ENCODE measurements around the gene SORCS2. TPM values are rescaled to one million over a fixed set of nuclear protein-coding genes. Genes with fewer than 3 reads are reported as not detected.

Gene SORCS2
- total RNA-seq, 4 donors from 2014 or later, result 1.1 to 2.5 (median 2.0) TPM

DNA sequence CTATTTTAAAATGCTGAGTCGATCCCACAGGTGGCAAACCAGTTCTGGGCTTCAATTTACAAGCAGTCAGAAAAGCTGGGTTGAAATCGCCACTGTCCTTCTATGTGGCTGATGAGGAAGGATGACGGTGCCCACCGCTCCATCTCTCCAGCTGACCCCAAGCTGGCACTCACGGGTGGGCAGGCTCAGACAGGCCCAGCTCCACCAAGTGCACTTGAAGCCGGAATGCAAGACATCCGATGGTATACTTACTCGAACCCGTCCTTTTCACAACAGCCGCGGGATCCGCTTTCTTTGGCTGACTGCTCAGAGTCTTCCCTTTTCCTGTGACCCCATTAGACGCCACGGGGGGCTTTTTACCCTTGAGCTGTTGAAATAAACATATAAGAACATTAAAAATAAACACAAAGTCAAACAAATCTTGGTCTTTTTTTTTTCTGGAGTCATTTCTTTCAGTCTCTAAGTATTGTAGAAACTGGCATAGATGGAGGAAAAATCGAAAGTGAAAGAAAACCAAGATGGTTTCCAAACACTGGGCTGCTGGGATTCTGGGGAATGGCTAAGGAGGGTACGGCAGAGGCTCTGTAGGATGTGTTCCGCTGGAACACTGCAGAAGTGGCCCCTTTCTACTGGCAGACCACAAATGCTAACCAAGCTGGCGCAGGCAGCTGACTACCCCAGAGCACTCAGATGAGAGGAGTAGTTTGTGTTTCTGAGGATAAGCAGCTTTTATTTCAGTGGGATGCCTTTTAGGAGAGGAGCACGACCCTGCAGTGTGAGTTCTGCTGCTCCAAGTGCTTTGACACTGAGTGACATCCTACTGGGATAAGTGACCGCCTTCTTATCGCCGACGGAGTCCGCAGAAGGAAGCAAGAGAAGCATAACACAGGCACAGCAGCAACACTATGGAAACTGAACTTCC is 586.4 kb downstream of the SORCS2 start:
- H3K4me3 ChIP-seq, result peak overlapping the region in 3 of 4 donors; percentile 11 to 58 (median 23)
- H3K36me3 ChIP-seq, result peaks cover 0 to 71% (median 8%) of the 10 kb centered on the region in 3 donors
- no peak for DNase-seq

DNA sequence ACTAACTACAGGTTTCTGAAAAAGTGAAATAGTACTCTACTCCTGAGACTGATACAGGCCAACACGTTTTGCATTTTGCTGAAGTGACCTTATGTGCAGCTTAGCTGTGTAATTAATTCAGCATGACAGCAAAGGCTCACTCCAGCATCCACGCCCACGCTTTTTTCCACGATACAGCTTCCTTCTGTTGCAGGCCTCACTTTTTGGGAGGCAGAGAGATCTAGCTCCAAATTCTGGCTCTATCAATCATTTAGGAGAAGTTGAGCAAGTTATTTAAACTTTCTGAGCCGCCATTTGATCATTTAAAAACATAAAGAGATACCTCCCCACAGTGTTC is 587.1 kb downstream of the SORCS2 start:
- no peak for DNase-seq
- Histone ChIP-seq H3K4me3 (peak overlapping the region in 1 of 4 donors; percentile 58), H3K9me3 (no peaks in the 10 kb centered on the region), H3K27me3 (no peaks in the 10 kb centered on the region), H3K4me1 (peaks cover 0 to 35% (median 20%) of the 10 kb centered on the region in 3 donors), H3K36me3 (peaks cover 0 to 71% (median 2%) of the 10 kb centered on the region in 3 donors), H3K27ac (peak overlapping the region in 3 of 4 donors; percentile 74 to 84 (median 81))
- TF ChIP-seq POLR2A (IDR thresholded peaks at IDR 0.05), result no peak
- TF ChIP-seq, protein P1, sequence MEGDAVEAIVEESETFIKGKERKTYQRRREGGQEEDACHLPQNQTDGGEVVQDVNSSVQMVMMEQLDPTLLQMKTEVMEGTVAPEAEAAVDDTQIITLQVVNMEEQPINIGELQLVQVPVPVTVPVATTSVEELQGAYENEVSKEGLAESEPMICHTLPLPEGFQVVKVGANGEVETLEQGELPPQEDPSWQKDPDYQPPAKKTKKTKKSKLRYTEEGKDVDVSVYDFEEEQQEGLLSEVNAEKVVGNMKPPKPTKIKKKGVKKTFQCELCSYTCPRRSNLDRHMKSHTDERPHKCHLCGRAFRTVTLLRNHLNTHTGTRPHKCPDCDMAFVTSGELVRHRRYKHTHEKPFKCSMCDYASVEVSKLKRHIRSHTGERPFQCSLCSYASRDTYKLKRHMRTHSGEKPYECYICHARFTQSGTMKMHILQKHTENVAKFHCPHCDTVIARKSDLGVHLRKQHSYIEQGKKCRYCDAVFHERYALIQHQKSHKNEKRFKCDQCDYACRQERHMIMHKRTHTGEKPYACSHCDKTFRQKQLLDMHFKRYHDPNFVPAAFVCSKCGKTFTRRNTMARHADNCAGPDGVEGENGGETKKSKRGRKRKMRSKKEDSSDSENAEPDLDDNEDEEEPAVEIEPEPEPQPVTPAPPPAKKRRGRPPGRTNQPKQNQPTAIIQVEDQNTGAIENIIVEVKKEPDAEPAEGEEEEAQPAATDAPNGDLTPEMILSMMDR (IDR thresholded peaks at IDR 0.05), result no peak
- 60% methylated on average over 5 of the region's 5 CpGs for WGBS, 2 donors
- intact Hi-C loops (cut with DNase I), result no loop called here

More for the DNA sequence above, 586.4 kb downstream of the SORCS2 start:
- TF ChIP-seq, protein P1 (IDR thresholded peaks at IDR 0.05), result no peak
- TF ChIP-seq POLR2A (IDR thresholded peaks at IDR 0.05), result no peak
- H3K27ac ChIP-seq, result peak overlapping the region; percentile 30 to 84 (median 78)
- intact Hi-C loops (cut with DNase I), result no loop called here
- H3K27me3 ChIP-seq, result no peaks in the 10 kb centered on the region
- 63 to 75% methylated on average over 23 to 24 of the region's 24 CpGs for WGBS, 2 donors
- H3K9me3 ChIP-seq, result no peaks in the 10 kb centered on the region
- peaks cover 0 to 35% (median 20%) of the 10 kb centered on the region in 3 donors for H3K4me1 ChIP-seq

DNA sequence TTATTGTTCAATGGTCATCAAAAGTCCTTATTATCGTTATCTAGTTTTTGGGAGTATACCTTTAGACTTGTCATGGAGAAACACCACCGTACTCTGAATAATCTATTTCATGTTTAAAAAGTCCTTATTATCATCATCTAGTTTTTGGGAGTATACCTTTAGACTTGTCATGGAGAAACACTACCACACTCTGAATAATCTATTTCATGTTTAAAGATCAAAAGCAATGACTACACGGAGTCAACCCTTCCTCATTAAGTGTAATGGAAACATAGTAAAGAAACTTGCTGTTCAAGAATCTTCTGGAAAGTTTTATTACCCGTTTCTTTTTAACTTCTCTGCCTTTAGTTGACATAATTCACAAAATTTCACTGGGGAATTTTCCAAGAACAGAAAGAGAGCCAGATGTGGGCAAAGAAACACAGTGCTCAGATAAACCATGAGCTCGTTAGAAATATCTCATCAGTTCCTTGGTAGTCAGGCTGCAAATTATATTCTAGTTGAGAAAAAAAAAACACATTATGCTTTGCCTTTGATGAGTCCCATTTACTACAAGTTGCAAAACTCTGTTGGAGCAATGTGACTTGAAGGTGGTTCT is 588.5 kb downstream of the SORCS2 start:
- peaks cover 0 to 35% (median 20%) of the 10 kb centered on the region in 3 donors for H3K4me1 ChIP-seq
- H3K36me3 ChIP-seq, result peaks cover 0 to 72% (median 0%) of the 10 kb centered on the region in 3 donors
- intact Hi-C loops (cut with DNase I), result no loop called here
- no peaks in the 10 kb centered on the region for H3K27me3 ChIP-seq
- peak overlapping the region in 3 of 4 donors; percentile 0 to 53 (median 45) for H3K27ac ChIP-seq
- no peaks in the 10 kb centered on the region for H3K9me3 ChIP-seq
- H3K4me3 ChIP-seq, result no peak overlapping the region
- TF ChIP-seq, protein P1 (IDR thresholded peaks at IDR 0.05), result no peak
- no peak for TF ChIP-seq POLR2A (IDR thresholded peaks at IDR 0.05)
- DNase-seq, result no peak
- WGBS, 2 donors, result 68 to 77% methylated on average over 5 of the region's 5 CpGs

DNA sequence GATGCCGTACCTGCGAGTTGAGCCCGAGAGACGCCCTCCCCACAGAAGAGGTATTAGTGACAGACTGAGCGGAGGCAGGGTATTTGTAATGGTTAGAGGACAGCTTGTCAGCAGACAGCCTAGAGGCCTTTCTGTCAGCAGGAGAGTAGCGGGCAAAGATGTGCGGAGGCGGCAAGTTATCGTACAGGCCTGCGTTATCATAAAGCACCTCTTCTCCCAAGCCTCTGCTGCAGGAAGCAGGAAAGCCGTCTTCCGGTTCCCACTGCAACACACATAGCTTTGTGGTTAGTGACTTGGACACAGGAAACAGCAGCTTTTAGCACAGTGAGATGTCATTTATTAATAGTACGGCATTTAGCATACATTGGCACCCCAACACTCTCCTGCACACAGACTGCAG is 589.0 kb downstream of the SORCS2 start:
- H3K27me3 ChIP-seq, result no peaks in the 10 kb centered on the region
- no peak overlapping the region for H3K4me3 ChIP-seq
- H3K9me3 ChIP-seq, result no peaks in the 10 kb centered on the region
- no peak for DNase-seq
- intact Hi-C loops (cut with DNase I), result no loop called here
- H3K36me3 ChIP-seq, result peaks cover 0 to 72% (median 3%) of the 10 kb centered on the region in 3 donors
- 67 to 76% methylated on average over 13 of the region's 13 CpGs for WGBS, 2 donors
- peaks cover 0 to 35% (median 20%) of the 10 kb centered on the region in 3 donors for H3K4me1 ChIP-seq
- no peak for TF ChIP-seq POLR2A (IDR thresholded peaks at IDR 0.05)
- TF ChIP-seq, protein P1 (IDR thresholded peaks at IDR 0.05), result no peak
- peak overlapping the region in 3 of 4 donors; percentile 0 to 53 (median 45) for H3K27ac ChIP-seq

DNA sequence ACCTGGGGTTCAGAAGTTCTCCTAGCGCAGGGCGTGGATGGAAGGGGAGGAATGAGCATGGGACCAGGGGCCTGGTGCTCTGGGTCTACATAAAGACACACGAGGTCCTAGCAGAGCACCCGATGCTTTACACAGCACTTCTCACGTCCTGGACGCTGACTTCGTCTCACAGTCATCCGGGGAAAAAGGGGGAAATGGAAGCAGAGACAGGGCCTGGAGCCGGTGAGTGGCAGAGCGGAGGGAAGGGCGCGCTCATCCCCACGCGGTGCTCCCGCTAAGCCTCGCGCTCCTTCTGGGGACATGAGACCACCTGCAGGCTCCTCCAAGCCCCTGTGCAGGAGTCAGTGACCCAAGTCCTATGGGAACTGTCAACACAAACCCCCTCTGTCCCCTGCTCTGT is 589.7 kb downstream of the SORCS2 start:
- Histone ChIP-seq H3K36me3 (peaks cover 0 to 70% (median 3%) of the 10 kb centered on the region in 3 donors), H3K27ac (peak overlapping the region in 3 of 4 donors; percentile 25 to 53 (median 45)), H3K9me3 (no peaks in the 10 kb centered on the region), H3K27me3 (no peaks in the 10 kb centered on the region), H3K4me1 (peaks cover 0 to 35% (median 20%) of the 10 kb centered on the region in 3 donors), H3K4me3 (no peak overlapping the region)
- intact Hi-C loops (cut with DNase I), result no loop called here
- no peak for TF ChIP-seq POLR2A (IDR thresholded peaks at IDR 0.05)
- TF ChIP-seq, protein P1 (IDR thresholded peaks at IDR 0.05), result no peak
- DNase-seq, result no peak
- 70 to 80% methylated on average over 6 to 10 of the region's 17 CpGs for WGBS, 2 donors

All from esophagus squamous epithelium (tissue), 5 donors.